Colonic mucosa (tissue), 4 donors: Measurements from ENCODE around the gene CCDC88A. TPM values are rescaled to one million over a fixed set of nuclear protein-coding genes. Genes with fewer than 3 reads are reported as not detected.

Source experiments
- DNase-seq: peaks from one replicate; pipeline ENCODE4 v3.0.0-alpha.2; 2020
- H3K27ac ChIP-seq: fragments of 200-600 bp; one replicate; pipeline ENCODE4 v1.8.0; 2021
- H3K27me3 ChIP-seq: fragments of 200-600 bp; one replicate; pipeline ENCODE4 v1.8.0; 2021
- H3K36me3 ChIP-seq: fragments of 200-600 bp; one replicate; pipeline ENCODE4 v1.8.0; 2021
- H3K4me1 ChIP-seq: fragments of 200-600 bp; one replicate; pipeline ENCODE4 v1.8.0; 2021; ENCODE audit warnings: mild to moderate bottlenecking
- H3K4me3 ChIP-seq: fragments of 200-600 bp; one replicate; pipeline ENCODE4 v1.8.0; 2021
- H3K9ac ChIP-seq, 2 donors: one replicate each; pipeline ENCODE4 v1.7.0; 2013; ENCODE audit warnings: control low read depth in 2 of 2, low read depth in 2 of 2, low read length in 2 of 2
- H3K9me3 ChIP-seq: fragments of 200-600 bp; one replicate; pipeline ENCODE4 v1.8.0; 2021
- intact Hi-C: fragments of 100-400 bp; cut with DNase I; formaldehyde crosslinking; loops from one replicate; pipeline ENCODE4 v1.14.1; 2022
- total RNA-seq, 2 donors: library from RNA; stranded (reverse); fragmentation: NEBNext Ultra II Directional in 1 of 2; extraction: Animal tissue kit (Norgen Biotek cat#: 25700) in 1 of 2; gene quantifications; one replicate each; pipeline ENCODE4 v1.2.1, GENCODE V29; 2021
- TF ChIP-seq, protein P1 (sequence below): fragments of 200-600 bp; IDR thresholded peaks from one replicate; pipeline ENCODE4 v1.8.0; 2022; ENCODE audit warnings: antibody characterized with exemption, mild to moderate bottlenecking
- donor health status: healthy.
- donor health status: DM: no; HTN: no; CAD: no.
- donor health status: DM: no; HTN: no; CAD: no.

Gene CCDC88A
- total RNA-seq, 2 donors from 2014 or later: 4.2 to 11.4 TPM

DNA sequence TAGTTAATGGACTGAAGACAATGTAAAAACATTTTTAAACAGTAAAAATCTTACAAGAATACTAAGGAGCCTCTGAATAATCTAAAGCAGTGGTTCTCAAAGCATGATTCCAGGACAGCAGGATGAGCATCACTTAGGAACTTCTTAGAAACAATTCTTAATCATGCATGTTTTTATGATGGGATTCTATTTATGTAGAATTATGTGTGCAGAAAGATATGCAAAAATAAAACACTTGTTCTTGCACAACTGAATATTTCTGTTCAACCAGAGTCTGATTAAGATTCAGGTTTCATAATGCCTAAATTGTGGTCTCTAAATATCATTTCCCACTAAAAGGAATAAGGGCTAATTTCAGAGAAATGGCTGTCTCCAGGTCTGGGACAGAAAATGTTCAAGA is 81.4 kb downstream of the CCDC88A start:
- H3K9me3 ChIP-seq: no peaks in the 10 kb centered on the region
- no peak overlapping the region for H3K9ac ChIP-seq
- no peaks in the 10 kb centered on the region for H3K36me3 ChIP-seq
- no peaks in the 10 kb centered on the region for H3K27me3 ChIP-seq
- TF ChIP-seq, protein P1, sequence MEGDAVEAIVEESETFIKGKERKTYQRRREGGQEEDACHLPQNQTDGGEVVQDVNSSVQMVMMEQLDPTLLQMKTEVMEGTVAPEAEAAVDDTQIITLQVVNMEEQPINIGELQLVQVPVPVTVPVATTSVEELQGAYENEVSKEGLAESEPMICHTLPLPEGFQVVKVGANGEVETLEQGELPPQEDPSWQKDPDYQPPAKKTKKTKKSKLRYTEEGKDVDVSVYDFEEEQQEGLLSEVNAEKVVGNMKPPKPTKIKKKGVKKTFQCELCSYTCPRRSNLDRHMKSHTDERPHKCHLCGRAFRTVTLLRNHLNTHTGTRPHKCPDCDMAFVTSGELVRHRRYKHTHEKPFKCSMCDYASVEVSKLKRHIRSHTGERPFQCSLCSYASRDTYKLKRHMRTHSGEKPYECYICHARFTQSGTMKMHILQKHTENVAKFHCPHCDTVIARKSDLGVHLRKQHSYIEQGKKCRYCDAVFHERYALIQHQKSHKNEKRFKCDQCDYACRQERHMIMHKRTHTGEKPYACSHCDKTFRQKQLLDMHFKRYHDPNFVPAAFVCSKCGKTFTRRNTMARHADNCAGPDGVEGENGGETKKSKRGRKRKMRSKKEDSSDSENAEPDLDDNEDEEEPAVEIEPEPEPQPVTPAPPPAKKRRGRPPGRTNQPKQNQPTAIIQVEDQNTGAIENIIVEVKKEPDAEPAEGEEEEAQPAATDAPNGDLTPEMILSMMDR: no peak
- no peak for DNase-seq
- H3K4me3 ChIP-seq: no peak overlapping the region
- intact Hi-C loops: no loop called here
- H3K4me1 ChIP-seq: no peaks in the 10 kb centered on the region
- H3K27ac ChIP-seq: no peak overlapping the region

- no peak overlapping the region for H3K9ac ChIP-seq
- no peaks in the 10 kb centered on the region for H3K4me1 ChIP-seq
- no peaks in the 10 kb centered on the region for H3K9me3 ChIP-seq
- DNase-seq: no peak
- no peaks in the 10 kb centered on the region for H3K27me3 ChIP-seq
- intact Hi-C loops: no loop called here
- no peak overlapping the region for H3K27ac ChIP-seq
- H3K4me3 ChIP-seq: no peak overlapping the region
- TF ChIP-seq, protein P1: no peak
- H3K36me3 ChIP-seq: no peaks in the 10 kb centered on the region
These were observed 84.9 kb downstream of the CCDC88A start for GRCh38 chr2:55334728-55335127.

- no peak overlapping the region for H3K27ac ChIP-seq
- H3K4me1 ChIP-seq: no peaks in the 10 kb centered on the region
- no peaks in the 10 kb centered on the region for H3K9me3 ChIP-seq
- no peak overlapping the region for H3K9ac ChIP-seq
- H3K36me3 ChIP-seq: no peaks in the 10 kb centered on the region
- no peaks in the 10 kb centered on the region for H3K27me3 ChIP-seq
- no peak overlapping the region for H3K4me3 ChIP-seq
- DNase-seq: no peak
- intact Hi-C loops: no loop called here
- TF ChIP-seq, protein P1: no peak
These were observed 88.9 kb downstream of the CCDC88A start for GRCh38 chr2:55330541-55331297.

DNA sequence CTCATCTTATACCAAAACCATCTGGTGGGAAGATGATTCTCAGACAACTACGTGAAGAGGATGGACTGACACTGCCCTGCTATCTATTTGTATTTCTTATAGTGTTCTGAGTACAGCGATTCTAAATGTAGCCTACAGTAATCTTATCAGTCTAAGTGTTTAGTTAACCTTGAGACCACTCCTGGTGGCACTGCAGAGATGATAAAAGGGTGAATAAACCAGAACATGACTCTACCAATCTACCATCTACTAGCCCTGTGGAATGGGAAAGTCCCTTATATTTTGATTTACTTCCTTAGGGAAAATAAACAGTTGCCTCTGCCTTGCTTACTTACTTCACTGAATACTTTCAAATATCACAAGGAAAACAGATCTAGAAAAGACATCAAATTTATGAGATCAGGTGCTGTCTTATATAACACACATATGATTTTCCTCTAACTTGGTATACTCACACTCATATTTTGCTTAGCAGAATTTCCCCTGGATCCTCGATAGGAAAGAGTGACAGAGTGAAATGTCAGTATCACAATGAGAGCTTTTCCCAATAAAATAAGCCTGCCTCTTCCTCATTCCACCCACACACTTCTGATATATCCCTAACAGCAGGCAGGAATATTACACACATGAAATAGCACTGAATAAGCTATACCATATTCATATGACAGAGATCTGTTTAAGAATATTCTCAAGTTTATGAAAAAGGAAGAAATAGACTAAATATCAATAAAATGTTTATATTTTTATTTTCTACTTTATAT is 92.0 kb downstream of the CCDC88A start:
- intact Hi-C loops: no loop called here

GRCh38 chr2:55314985-55315384 is 104.7 kb downstream of the CCDC88A start:
- Histone ChIP-seq H3K4me1 (no peaks in the 10 kb centered on the region), H3K27ac (no peak overlapping the region), H3K9ac (no peak overlapping the region), H3K27me3 (no peaks in the 10 kb centered on the region), H3K9me3 (no peaks in the 10 kb centered on the region), H3K4me3 (no peak overlapping the region), H3K36me3 (no peaks in the 10 kb centered on the region)
- intact Hi-C loops: no loop called here
- TF ChIP-seq, protein P1: no peak
- no peak for DNase-seq

More for the DNA sequence above, 92.0 kb downstream of the CCDC88A start:
- Histone ChIP-seq H3K9ac (no peak overlapping the region), H3K4me1 (no peaks in the 10 kb centered on the region), H3K36me3 (no peaks in the 10 kb centered on the region), H3K9me3 (no peaks in the 10 kb centered on the region), H3K27ac (no peak overlapping the region), H3K4me3 (no peak overlapping the region), H3K27me3 (no peaks in the 10 kb centered on the region)
- TF ChIP-seq, protein P1: no peak
- no peak for DNase-seq
